OCI-M2 (cell line): Measurements from ENCODE around the gene C1orf232.

Experiments
- DNase-seq: peaks from one replicate; lab custom pipeline; 2025; ENCODE audit not compliant: unreplicated experiment; lab: John Stamatoyannopoulos, UW

Gene C1orf232

DNA sequence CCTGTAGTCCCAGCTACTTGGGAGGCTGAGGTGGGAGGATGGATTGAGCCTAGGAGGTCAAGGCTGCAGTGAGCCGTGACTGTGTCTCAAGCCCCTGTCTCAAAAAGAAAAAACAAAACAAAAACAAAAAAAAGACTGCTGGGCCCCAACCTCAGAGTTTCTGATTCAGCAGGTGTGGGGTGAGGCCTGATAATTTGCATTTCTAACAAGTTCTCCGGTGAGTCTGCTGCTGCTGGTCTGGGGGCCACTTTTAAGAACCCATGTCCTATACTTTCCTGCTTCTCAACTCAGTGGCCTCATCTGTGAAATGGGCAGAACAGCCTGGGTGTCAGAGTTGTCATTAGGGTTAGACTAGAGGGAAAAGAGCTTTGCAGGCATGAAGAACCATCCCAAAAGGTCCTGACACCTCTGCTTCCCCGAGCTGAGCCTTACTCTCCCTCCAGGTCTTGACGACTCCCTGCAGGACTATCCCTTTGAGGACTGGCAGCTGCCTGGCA lies 11.3 kb upstream of the C1orf232 start:
- no peak for DNase-seq

DNA sequence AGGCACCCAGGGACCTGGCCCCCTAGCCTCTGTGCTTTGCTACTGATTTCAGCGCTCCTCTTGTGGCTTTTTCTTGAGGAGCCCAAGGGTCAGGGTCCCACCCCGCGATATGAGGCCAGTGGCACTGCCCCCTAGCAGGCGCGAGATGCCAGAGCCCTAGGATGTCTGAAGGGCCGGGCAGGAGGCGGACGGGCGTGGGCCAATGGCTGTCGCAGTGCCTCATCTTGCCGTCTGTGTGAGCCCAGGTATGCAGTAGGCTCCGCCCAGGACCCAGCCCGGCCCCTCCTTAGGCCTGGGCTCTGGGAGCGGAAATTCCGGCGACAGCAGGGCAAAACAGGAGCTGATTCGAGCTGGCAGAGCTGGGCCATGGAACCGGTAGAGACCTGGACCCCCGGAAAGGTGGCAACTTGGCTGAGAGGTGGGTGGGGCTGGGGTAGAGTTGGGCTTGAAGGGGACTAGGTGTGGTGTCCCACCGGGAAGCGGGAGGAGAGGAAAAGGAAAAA lies 8.5 kb upstream of the C1orf232 start, which contains the start of gene CNKSR1:
Gene CNKSR1 (plus strand): TSS at position 310 of the 503 bp plus-strand sequence. CDS start 57 bp downstream, at position 367.
- DNase-seq, result no peak

DNA sequence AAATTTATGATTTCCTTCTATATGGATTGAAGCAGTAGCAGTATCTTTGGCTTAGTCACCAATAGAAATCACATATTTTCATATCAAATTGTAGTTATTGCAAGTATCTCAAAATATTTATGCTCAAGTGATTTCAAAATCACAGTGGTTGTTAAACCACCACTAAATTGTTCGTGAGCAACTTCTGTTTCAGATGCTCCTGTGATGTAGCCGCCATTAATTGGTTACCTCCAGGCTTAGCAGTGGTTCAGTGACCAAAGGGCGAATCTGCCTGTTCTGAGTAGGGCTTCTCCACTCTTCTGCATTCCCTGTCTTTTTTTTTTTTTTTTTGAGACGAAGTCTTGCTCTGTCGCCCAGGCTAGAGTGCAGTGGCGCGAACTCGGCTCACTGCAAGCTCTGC lies 6.6 kb upstream of the C1orf232 start:
- no peak for DNase-seq

DNA sequence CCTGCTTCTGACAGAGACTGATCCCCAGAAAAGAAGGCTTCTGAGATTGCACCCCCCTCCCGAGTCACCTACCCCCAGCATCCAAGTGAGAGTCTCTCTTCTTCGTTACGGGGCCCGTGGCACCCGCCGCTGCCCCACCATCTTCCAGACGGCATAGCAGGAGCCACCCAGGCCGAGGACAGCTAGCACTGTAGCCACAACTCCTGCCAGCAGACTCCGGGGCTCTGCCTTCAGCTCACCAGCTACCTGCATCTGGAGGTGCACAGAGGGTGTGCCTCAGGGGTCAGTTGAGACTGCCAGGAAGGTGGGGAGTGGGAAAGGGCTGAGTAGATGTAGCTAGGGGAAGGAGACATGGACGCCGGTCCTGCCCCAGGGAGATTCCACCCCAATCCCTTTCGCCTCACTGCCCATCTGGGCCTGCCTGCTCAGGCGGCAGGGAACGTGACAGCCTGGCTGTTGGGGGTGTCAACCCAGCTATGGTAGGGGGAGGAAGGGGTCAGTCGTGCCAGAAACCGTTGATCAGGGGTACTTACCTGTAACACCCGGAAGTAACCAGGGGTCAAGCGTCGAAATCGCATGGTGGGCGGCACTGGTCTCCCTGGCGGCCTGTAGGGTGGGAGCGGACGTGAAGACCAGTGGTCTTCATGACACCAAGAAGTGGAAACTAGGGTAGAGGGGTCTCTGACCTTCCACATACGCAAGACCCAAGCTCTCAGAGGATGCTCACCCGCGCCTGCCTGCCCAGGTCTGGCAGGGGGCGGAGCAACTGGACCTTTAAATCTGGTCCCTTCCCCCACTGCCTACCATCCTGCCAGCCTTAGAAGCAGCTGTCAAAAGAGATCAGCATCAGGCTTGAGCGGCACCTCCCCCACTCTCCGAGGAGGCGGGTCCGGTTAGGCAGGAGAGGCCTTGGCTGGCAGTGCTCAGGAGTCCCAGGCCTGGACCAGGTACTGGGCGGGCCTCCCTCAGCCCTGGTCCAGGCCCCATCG lies 2.6 kb upstream of the C1orf232 start, which contains the start of gene ZNF593OS:
Gene ZNF593OS (minus strand): TSS at position 749 of the 989 bp plus-strand sequence. CDS start 171 bp downstream, at position 578.
- DNase-seq, result no peak

DNA sequence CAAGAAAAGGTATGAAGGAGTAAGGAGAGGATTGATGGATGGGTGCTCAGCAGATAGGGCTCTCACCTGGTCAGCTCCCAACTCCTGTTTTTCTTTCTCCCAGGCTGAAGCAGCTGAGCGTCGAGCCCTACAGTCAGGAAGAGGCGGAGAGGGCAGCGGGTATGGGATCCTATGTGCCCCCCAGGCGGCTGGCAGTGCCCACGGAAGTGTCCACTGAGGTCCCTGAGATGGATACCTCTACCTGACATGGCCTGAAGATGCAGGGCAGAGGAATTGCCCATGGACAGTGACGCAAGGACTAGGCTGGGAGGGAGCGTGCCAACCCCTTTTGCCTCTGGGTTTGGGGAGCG lies 1.7 kb upstream of the C1orf232 start:
- DNase-seq, result no peak

DNA sequence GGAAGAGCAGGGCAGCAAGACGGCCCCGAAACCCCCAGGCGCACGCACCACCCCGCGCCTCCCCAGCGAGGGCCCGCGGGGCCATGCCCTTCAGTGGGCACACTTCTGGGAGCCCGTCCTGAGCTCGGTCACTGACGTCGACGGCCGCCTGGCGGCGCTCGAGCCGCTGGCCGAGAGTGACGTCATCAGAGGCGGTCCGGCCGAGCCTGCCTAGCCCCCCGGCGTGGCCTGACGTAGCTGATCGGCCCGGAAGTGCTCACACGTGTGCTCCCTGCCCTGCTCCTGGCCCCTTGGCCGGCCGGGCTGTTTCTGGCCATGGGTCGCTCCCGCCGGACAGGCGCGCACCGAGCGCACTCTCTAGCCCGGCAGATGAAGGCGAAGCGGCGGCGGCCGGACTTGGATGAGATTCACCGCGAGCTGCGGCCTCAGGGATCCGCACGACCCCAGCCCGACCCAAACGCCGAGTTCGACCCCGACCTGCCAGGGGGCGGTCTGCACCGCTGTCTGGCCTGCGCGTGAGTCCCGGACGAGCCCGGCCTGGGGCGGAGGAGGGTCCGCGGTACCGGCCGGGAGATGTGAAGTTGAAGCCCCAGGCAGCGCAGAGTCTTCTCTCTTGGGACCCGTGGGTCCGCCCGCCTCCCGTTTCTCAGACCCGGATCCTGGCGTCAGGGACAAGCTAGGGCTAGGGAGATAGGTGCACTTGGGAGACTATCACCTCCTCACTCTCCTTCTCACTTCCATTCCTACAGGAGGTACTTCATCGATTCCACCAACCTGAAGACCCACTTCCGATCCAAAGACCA lies 1.1 kb upstream of the C1orf232 start, which contains the start of gene ZNF593:
Gene ZNF593 (plus strand): TSS at position 240 of the 803 bp plus-strand sequence. CDS start 76 bp downstream, at position 316.
- DNase-seq, result peak; percentile 60

DNA sequence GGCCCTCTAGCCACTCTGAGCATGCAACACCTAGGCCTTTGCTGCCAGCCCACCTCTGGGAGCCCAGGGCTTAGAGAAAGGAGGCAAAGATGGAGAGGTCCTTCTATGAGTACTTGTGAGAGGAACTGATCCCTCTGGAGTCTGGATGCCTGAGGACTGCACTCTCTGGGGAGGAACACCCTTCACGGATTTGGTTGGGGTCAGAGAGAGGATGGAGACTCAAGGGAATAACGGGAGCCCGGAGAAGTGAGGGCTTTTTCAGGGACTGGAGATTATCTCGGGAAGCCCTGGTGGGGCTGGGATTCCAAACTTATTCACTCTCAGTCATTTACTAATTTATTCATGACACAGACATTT lies 413 bp upstream of the C1orf232 start:
- no peak for DNase-seq

DNA sequence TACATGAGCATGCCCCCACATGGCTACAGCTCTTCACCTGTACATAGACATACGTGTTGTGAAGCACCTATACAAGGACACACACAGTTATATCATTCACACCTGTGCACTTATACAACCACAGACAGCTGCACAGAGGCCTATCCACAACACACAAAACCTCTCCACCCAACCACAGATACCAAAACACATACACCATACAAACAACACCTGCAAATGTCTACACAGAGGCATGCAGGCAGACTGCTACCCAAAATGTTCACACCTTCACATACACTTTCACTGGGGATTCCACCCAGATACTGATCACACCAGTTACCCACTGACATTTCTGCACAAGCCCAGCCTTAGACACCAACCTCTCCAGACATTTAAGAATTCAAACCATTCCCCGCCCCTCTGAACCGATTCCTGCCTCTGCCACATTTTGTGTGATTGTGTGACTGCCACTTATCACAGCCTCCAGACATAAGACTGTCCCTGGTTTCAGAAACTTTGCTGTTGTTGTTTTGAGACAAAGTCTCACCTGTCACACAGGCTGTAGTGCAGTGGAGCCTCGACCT lies 2.0 kb downstream of the C1orf232 start:
- no peak for DNase-seq

DNA sequence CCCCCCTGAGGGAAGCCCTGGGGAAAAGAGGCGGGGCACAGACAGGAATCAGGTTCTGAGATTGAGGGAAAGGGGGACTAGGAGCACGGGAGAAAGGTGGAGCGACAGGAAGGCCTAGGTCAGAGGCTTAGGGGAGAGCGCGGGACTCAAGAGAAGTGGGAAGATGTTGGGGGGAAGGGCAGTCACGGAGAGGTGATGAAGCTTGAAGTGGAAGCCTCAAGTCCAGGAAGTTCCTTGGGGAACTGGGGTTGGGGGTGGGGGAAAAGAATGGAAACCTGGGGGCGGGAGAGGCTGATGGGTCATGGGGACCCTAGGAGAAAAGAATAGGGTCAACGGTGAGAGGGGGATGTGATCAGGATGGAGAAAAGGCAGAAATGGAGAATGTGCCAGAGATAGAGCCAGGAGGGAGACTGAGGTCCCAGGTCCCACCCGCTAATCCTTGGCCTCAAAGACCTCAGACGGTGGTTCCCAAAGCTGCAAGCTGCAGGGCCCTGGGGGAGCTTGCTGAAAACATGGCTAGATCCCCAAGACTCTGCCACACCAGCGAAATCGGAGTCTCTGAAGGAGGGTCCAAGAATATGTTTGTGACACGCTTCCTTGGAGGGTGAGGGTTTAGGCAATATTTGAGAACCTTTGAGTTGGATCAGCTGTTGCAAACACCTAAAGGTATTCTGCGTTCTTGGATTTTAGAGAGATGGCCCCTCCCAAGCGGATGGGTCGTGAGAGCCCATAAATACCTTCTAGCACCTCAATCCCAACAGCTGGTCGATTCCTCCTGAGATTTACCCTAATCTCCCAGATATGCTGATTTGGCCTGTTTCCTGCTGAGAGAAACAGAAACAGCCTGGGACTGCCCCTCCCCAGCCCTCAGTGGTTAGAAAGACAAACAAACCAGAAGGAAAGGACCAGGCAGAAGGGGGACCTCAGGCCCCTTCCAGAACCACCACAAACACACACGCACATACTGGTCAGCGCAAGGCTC lies 3.6 kb downstream of the C1orf232 start:
- DNase-seq, result no peak

DNA sequence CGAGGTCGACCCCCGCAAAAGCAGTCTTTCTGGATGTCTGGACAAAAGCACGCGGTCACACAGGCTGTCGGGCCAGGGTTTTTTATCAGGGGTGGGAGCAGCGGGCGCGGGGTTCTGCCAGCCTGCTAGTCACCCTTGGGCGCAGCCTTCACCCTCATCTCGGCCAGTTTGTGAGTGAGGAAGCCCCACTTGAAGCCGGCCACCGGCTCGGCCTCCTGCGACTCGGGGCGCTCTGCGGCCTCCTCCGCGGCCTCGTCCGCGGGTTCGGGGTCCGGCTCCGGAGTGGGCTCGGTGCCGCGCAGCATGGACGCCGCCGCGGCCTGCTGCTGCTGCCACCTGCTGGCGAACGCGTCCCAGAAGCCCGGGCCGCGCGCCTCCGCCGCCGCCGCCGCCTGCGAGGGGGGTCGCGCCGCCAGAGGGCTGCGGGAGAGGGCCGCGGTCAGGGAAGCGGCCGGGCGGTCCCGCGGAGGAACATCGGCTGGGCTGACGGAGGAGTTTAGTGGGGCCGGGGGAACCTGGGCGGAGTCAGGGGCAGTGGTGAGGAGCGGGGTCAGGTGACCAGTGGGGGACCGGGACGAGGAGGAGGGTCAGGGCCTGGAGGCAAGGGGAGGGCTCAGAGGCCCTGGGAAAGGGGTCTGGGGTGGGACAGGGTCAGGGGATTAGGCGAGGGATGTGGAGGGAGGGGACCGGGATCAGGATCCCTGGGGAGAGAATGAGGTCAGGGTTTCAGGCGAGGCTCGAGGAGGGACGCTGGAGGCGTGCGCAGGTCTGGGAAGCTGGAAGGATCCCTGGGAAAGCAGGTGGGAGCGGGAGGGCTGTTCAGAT lies 4.5 kb downstream of the C1orf232 start:
- DNase-seq, result no peak

DNA sequence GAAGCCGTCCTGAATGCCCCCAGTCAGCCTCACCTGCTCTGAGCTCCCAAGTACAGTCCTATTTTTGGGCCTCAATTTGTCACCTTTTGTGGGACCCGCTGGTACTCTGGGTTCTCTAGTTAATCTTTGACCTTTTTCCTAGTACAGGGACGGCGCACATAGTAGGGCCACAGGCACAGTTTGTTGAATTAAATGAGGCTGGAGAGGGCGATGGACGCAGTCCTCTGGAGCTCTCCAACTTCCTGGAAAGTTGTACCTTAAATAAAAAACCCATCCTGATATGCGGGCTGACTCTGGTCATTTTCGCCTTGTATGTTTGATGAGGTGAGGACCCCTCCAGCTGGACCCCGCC lies 5.1 kb downstream of the C1orf232 start:
- DNase-seq, result no peak

DNA sequence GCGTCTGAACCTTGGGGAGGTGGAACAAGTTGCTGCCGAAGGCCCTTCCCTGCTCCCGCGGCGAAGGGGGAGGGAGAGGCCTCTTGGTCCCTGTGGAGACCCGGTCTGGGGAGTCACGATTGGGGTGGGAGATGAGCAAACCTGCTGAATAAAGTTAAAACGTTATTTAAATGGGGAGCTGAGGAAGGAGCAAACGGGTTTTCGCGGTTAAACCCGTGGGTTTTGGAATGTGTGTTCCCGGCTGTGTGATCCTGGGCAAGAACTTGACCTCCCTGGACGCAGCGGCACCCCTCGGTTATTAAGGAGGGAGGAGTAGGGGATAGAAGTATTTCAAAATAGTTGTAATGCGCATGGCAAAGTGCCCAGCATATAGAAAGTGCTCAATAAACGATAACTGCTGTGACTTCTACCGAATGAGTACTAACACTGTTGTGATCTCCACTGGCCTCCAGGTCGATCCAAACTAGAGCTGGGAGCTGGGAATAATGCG lies 6.5 kb downstream of the C1orf232 start:
- DNase-seq, result no peak

DNA sequence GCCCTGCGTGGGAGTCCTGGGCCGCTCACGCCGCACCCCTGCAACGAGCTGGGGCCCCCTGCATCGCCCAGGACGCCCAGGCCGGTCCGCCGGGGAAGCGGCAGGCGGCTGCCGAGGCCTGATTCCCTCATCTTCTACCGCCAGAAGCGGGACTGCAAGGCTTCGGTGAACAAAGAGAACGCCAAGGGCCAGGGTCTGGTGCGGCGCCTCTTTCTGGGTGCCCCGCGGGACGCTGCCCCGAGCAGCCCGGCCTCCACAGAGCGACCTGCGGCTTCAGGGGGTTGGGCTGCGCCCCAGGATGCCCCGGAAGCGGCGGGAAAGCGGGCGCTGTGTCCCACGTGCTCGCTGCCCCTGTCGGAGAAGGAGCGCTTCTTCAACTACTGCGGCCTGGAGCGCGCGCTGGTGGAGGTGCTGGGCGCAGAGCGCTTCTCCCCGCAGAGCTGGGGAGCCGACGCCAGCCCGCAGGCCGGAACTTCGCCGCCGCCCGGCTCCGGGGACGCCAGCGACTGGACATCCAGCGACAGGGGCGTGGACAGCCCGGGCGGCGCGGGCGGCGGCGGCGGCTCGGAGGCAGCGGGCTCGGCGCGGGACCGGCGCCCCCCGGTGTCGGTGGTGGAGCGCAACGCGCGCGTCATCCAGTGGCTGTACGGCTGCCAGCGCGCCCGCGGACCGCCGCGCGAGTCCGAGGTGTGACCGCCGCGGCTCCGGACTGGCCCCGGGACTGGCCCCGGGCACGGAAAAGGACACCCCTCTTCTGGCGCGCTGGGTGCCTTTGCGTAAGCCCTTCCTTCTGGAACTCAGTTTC lies 7.1 kb downstream of the C1orf232 start:
- DNase-seq, result no peak

DNA sequence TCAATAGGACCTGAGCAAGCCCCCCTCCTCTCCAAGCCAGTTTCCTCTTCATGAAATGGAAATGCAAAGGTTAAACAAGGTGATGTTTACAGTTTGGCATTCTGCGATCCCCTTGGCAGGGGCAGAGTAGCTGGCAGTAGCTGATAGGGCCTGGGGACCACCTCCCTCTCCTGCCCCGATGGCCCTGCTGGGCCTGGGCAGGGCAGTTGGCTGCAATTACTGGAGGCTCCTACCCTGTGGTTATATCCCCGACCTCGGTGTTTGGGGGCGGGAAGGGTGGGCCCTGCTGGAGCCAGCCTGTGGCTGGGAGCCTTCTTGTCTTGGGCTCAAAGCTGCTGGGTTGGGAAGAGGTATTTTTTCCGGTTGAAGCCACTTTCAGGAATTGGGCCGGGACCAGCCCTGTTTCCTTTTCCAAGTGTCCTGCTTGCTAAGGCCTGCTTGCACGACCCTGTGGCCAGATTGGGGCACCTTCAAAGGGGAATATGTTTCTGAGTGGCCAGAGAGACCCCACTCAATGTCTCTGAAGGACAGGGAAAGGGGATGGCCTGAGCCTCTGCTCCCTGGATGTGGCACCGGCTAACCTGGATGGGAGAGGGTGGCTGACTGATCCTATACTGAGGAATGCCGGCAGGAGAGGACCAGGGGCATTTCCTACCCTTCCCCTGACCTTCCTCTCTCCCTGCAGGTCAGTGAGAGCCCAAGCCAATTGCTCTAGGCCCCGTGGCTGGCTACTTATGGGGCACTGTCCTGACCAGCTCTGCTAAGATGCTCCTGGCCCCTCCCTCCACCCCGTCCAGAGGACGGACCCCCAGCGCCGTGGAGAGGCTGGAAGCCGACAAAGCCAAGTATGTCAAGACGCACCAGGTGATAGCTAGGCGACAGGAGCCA lies 8.0 kb downstream of the C1orf232 start:
- no peak for DNase-seq

DNA sequence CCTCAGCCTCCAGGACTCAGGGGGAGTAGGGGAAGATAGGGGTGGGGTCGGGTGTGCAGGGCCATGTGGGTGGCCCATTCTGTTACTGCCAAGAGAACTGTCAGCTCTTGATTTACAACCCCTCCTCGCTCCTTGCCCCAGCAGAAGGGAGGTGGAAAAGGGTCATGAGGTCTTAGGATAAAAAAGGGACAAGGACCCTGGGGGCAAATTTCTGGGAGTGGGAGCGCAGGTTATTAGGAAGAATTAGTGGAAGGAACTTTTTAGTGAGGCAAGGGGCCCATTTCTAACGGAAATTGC lies 9.1 kb downstream of the C1orf232 start:
- DNase-seq, result no peak

DNA sequence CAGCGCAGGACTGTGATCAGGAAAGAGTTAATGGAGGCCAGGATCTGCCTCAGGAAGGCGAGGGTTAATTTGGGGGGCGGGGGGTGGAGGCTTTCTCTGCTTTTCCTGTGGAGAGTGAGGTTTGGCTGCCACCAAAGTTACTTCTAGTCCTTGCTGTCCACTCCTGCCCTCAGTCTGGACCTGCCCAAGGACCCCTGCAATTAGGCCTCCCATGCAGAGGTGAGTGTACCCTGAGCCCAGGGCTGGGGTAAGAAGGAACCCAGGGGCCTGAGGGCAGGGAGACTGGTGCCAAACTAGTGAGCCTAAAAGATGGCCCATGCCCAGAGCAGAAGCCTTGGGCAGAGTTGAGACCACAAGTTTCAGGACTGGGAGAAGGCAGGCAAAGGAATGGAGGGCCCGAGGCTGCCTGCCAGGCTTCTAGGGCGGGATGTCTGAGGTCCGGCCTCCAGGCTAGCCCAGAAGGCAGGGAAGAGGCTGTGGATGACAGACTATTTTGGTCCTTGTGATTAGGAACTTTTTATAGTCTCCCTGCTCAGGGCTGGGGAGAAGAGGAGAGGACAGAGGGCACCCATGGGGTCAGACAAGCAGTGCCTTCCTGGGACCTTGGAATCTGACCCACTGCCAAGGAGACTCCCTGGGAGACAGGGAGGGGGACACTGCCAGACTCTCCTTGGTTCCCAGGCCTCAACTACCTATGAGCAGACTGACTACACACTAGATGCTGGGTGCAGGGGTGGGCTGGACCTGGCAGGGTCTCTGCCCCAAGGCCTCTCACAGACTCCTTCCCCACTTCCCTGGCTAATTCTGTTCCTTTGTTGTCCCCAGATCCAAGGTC lies 9.6 kb downstream of the C1orf232 start, which contains the start of gene FAM110D:
Gene FAM110D (plus strand): TSS at position 172 of the 835 bp plus-strand sequence. CDS start 2,213 bp downstream, outside the sequence.
- DNase-seq, result no peak
